ENCODE measurements around the gene UGT1A5.

The UGT1A5 gene

DNA sequence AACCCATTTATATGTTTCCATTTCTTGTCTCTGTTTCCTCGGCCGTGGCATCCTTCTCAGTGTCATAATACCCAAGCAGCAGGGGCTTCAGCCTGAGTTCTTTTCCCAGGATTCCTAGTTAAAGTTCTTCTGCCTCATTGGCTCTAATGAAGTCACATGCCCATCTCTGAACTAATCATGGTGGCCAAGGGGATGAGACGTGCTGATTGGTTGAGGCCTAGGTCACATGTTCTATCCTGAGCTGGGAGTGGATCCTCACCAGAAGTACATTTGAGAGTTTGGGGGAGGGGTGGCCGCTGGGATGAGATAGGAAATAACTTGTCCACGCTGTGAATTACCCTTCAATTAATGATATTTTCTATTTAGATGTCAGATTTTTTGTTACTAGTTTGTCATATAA lies 3.8 kb upstream of the UGT1A5 start:
- H3K9me3 ChIP-seq (ENCODE audit: control insufficient read depth, insufficient read depth, low read depth, low read length) = no peaks in the 10 kb centered on the region
- no peak overlapping the region for H3K27ac ChIP-seq (ENCODE audit: extremely low read depth, low read depth, low read length)
- CTCF ChIA-PET = interaction anchor here (1.0 kb wide), 1 partner anchor 156 kb away, joined by 3 read pairs; no protein-coding TSS in a partner anchor
- no peak for TF ChIP-seq ZNF416 (tag by site-specific recombination; IDR thresholded peaks at IDR 0.05)
- no peak for TF ChIP-seq SCRT2 (tag by site-specific recombination; IDR thresholded peaks at IDR 0.05)
- no peak for TF ChIP-seq ZNF707 (tag by site-specific recombination; IDR thresholded peaks at IDR 0.05)
- no peak for TF ChIP-seq ZNF202 (tag by site-specific recombination; IDR thresholded peaks at IDR 0.05; ENCODE audit: borderline replicate concordance)
- no peak for TF ChIP-seq ZNF404 (tag by site-specific recombination; IDR thresholded peaks at IDR 0.05)
- TF ChIP-seq ZNF366 (tag by site-specific recombination; conservative IDR thresholded peaks at IDR 0.05) = no peak
- H3K4me1 ChIP-seq (ENCODE audit: control insufficient read depth, insufficient read depth, low read length) = no peaks in the 10 kb centered on the region
- H3K4me3 ChIP-seq (ENCODE audit: low read depth, low read length) = no peak overlapping the region
- no peaks in the 10 kb centered on the region for H3K36me3 ChIP-seq (ENCODE audit: control insufficient read depth in 2 of 2, insufficient read depth in 1 of 2, low read length in 2 of 2)
- POLR2A ChIA-PET = no interaction called here

DNA sequence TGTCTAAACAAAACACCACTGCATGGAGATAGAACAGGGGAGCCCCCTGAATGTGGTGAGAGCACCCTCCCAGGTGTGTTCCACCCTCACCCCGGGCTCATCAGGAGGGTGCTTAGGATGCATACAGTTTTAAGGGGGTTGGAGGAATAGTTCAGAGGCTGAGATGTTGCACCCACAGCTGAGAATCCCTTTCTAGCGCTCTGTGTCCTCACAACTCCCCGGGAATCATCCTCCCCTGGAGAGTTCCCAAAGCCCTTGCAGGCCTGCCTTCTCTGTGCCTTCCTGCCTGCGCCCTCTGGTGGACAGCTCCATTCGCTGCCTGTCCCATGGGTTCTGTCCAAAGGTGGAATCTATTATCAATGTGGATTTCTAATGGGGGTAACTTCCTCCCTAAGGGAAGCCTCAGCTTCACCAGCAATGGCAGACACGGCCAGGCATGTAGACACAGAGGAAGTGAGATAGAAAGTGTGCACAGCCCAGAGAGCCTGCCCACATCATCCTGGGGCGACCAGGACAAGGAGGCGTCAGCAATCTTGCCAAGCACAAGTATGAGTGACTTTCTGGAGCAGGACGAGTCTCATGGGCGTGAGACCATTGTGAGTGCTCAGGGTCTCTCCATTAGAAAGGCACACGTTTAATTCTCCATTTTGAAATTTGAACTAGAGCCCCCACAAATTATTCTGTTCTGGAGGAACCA lies 1.2 kb upstream of the UGT1A5 start:
- no peaks in the 10 kb centered on the region for H3K4me1 ChIP-seq (ENCODE audit: control insufficient read depth, insufficient read depth, low read length)
- no peaks in the 10 kb centered on the region for H3K36me3 ChIP-seq (ENCODE audit: control insufficient read depth in 2 of 2, insufficient read depth in 1 of 2, low read length in 2 of 2)
- ChIA-PET POLR2A (no interaction called here), CTCF (interaction anchor here (0.6 to 2.8 kb wide), 27 partner anchors 10 to 394 kb away, joined by 3 to 11 read pairs (median 4); no protein-coding TSS in a partner anchor)
- H3K4me3 ChIP-seq (ENCODE audit: low read depth, low read length) = no peak overlapping the region
- no peak overlapping the region for H3K27ac ChIP-seq (ENCODE audit: extremely low read depth, low read depth, low read length)
- no peak for TF ChIP-seq ZNF555 (tag by site-specific recombination; conservative IDR thresholded peaks at IDR 0.05)
- TF ChIP-seq ZNF174 (tag by site-specific recombination; IDR thresholded peaks at IDR 0.05) = no peak
- TF ChIP-seq ZNF274 (IDR thresholded peaks at IDR 0.05; ENCODE audit: low read length) = no peak
- no peak for TF ChIP-seq ZNF274 (tag by site-specific recombination; IDR thresholded peaks at IDR 0.05; ENCODE audit: borderline replicate concordance)
- TF ChIP-seq, protein P1, sequence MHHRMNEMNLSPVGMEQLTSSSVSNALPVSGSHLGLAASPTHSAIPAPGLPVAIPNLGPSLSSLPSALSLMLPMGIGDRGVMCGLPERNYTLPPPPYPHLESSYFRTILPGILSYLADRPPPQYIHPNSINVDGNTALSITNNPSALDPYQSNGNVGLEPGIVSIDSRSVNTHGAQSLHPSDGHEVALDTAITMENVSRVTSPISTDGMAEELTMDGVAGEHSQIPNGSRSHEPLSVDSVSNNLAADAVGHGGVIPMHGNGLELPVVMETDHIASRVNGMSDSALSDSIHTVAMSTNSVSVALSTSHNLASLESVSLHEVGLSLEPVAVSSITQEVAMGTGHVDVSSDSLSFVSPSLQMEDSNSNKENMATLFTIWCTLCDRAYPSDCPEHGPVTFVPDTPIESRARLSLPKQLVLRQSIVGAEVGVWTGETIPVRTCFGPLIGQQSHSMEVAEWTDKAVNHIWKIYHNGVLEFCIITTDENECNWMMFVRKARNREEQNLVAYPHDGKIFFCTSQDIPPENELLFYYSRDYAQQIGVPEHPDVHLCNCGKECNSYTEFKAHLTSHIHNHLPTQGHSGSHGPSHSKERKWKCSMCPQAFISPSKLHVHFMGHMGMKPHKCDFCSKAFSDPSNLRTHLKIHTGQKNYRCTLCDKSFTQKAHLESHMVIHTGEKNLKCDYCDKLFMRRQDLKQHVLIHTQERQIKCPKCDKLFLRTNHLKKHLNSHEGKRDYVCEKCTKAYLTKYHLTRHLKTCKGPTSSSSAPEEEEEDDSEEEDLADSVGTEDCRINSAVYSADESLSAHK (tag by site-specific recombination; IDR thresholded peaks at IDR 0.05) = no peak
- TF ChIP-seq ZNF654 (tag by site-specific recombination; IDR thresholded peaks at IDR 0.05; ENCODE audit: low read depth) = peak; percentile 53
- TF ChIP-seq ZNF341 (tag by site-specific recombination; IDR thresholded peaks at IDR 0.05; ENCODE audit: low read depth) = no peak
- TF ChIP-seq CTCF (tag by site-specific recombination; IDR thresholded peaks at IDR 0.05) = peak; percentile 65
- no peak for TF ChIP-seq ZNF350 (tag by site-specific recombination; IDR thresholded peaks at IDR 0.05)
- TF ChIP-seq ZNF48 (tag by site-specific recombination; IDR thresholded peaks at IDR 0.05) = no peak
- peak; percentile 65 for TF ChIP-seq GLIS1 (tag by site-specific recombination; IDR thresholded peaks at IDR 0.05)
- no peak for TF ChIP-seq ZNF10 (tag by site-specific recombination; IDR thresholded peaks at IDR 0.05)
- no peak for TF ChIP-seq ZNF530 (tag by site-specific recombination; IDR thresholded peaks at IDR 0.05; ENCODE audit: low read depth)
- TF ChIP-seq ZNF19 (tag by site-specific recombination; IDR thresholded peaks at IDR 0.05; ENCODE audit: low read depth) = no peak
- no peak for TF ChIP-seq ZNF645 (tag by site-specific recombination; IDR thresholded peaks at IDR 0.05)
- H3K9me3 ChIP-seq (ENCODE audit: control insufficient read depth, insufficient read depth, low read depth, low read length) = no peaks in the 10 kb centered on the region

Data from HEK293 (cell line).